Erythroblast (primary cell): ENCODE measurements around the gene CDC42EP4.

Experiments
- GATA1 ChIP-seq: IDR thresholded peaks from 2 replicates; pipeline ENCODE4 v1.6.1; 2011; ENCODE audit warnings: low read depth, mild to moderate bottlenecking, control low read depth, low read length, moderate library complexity
- POLR2A ChIP-seq: IDR thresholded peaks from 2 replicates; pipeline ENCODE4 v1.6.1; 2011; ENCODE audit warnings: mild to moderate bottlenecking, low read length

DNA sequence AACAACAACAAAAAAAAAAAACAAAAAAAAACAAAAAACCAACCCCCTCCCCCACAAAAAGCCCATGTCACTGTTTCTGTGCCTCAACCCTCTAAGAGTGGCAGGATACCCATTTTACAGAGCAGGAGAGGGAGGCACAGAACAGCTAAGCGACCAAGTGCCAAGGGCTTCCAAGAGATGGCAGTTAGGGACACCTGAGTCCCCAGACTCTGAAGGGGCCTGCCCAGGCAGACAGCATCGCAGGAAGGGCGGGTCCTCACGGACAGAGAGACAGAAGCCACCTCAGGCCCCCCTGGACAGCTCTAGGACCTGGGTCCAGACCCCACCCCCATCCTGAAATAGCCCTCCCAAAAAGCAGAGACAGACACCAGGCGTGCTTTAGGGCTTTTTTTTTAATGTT is 28.6 kb downstream of the CDC42EP4 start:
- TF ChIP-seq POLR2A, result no peak
- TF ChIP-seq GATA1, result no peak
